Hematopoietic multipotent progenitor cell treated with erythropoietin and hydrocortisone succinate and interleukin-3 and kit ligand, for 6 days (in vitro differentiated cells): ENCODE measurements around the gene TP53BP1.

Source experiments
- DNase-seq: peaks from one replicate; pipeline ENCODE4 v3.0.0-alpha.2; 2015

The TP53BP1 gene

GRCh38 chr15:43484455-43484854, 8.5 kb downstream of the TP53BP1 start:
- no peak for DNase-seq

- peak; percentile 67 for DNase-seq
Measured at GRCh38 chr15:43483297-43484128, 9.4 kb downstream of the TP53BP1 start.

GRCh38 chr15:43473885-43474284, 19.1 kb downstream of the TP53BP1 start:
- no peak for DNase-seq

- no peak for DNase-seq
Measured at GRCh38 chr15:43471975-43472374, 21.0 kb downstream of the TP53BP1 start.

- peak; percentile 44 for DNase-seq
Measured at GRCh38 chr15:43469867-43470266, 23.1 kb downstream of the TP53BP1 start.

GRCh38 chr15:43465100-43465499, 27.9 kb downstream of the TP53BP1 start:
- peak; percentile 29 for DNase-seq

GRCh38 chr15:43463998-43464397, 29.0 kb downstream of the TP53BP1 start:
- no peak for DNase-seq

- DNase-seq = no peak
Measured at GRCh38 chr15:43463507-43463906, 29.4 kb downstream of the TP53BP1 start.

- no peak for DNase-seq
Measured at GRCh38 chr15:43449981-43450380, 43.0 kb downstream of the TP53BP1 start.

- no peak for DNase-seq
Measured at GRCh38 chr15:43446344-43446743, 46.6 kb downstream of the TP53BP1 start.

- peak; percentile 43 for DNase-seq
Measured at GRCh38 chr15:43441316-43441715, 51.6 kb downstream of the TP53BP1 start.

GRCh38 chr15:43440721-43441281, 52.2 kb downstream of the TP53BP1 start:
- DNase-seq = peak; percentile 96

GRCh38 chr15:43439268-43439667, 53.7 kb downstream of the TP53BP1 start:
- DNase-seq = no peak

- DNase-seq = no peak
Measured at GRCh38 chr15:43436395-43436794, 56.6 kb downstream of the TP53BP1 start.

GRCh38 chr15:43434446-43434845, 58.5 kb downstream of the TP53BP1 start:
- no peak for DNase-seq

GRCh38 chr15:43433661-43434303, 59.2 kb downstream of the TP53BP1 start:
- DNase-seq = no peak

GRCh38 chr15:43433165-43433564, 59.8 kb downstream of the TP53BP1 start:
- no peak for DNase-seq

GRCh38 chr15:43429687-43430086, 63.3 kb downstream of the TP53BP1 start:
- DNase-seq = no peak

- no peak for DNase-seq
Measured at GRCh38 chr15:43423793-43424192, 69.2 kb downstream of the TP53BP1 start.

- DNase-seq = no peak
Measured at GRCh38 chr15:43420876-43421275, 72.1 kb downstream of the TP53BP1 start.

- no peak for DNase-seq
Measured at GRCh38 chr15:43420435-43420834, 72.5 kb downstream of the TP53BP1 start.

GRCh38 chr15:43414196-43414595, 78.8 kb downstream of the TP53BP1 start:
- DNase-seq = no peak

- no peak for DNase-seq
Measured at GRCh38 chr15:43412096-43412495, 80.9 kb downstream of the TP53BP1 start.

GRCh38 chr15:43410572-43411214, 82.3 kb downstream of the TP53BP1 start:
- DNase-seq = peak; percentile 77
